Ramos (cell line): ENCODE results near the gene ABLIM2.

Experiments used
- in situ Hi-C: fragments of 300-500 bp; cut with MboI; formaldehyde crosslinking; loops from one replicate; pipeline ENCODE4 v1.14.3; 2022; ENCODE audit warnings: low sequenced_read_pairs; ENCODE audit not compliant: unreplicated experiment

The ABLIM2 gene

DNA sequence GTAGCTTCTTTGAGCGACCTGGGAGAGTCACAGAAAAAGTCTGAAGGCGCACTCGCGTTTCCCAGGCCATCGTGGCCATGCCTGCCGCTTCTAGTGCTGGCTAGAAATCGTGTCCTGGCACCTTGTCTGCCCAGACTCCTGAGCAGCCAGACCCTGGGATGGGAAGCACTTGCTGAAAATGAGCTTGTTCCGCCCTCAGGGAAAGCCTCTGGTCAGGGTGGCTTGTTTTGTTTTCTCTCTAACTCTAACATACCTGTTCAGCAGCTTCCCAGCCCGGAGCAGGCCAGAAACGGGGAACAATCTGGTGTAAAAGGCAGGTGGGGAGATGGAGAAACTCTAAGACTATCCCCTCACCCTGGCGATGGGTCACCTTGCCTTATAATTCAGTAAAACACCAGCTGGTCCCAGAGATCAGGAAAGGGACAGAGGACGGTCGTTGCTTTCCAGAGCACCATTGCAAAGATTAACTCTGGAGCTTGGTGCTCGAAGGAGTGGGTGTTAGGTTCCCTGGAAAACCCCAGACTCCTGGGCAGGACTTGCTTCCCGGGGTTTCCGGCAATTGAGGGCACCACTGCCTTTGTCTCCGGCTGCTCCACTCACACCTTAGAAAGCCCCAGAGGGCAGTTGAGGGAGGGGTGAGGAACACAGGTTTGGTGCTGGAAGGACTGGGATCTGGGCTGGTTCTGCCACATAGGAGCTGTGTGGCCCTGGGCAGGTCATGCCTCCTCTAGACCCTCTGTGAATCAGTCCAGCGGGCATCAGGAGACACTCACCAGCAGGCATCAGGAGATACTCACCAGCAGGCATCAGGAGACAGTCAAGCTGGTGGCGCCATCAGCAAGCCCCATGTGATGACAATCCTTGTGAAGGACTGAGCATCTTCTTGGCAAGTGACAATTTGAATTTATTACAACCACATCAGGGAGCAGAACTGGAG lies 36.0 kb upstream of the ABLIM2 start:
- in situ Hi-C loops: no loop called here

DNA sequence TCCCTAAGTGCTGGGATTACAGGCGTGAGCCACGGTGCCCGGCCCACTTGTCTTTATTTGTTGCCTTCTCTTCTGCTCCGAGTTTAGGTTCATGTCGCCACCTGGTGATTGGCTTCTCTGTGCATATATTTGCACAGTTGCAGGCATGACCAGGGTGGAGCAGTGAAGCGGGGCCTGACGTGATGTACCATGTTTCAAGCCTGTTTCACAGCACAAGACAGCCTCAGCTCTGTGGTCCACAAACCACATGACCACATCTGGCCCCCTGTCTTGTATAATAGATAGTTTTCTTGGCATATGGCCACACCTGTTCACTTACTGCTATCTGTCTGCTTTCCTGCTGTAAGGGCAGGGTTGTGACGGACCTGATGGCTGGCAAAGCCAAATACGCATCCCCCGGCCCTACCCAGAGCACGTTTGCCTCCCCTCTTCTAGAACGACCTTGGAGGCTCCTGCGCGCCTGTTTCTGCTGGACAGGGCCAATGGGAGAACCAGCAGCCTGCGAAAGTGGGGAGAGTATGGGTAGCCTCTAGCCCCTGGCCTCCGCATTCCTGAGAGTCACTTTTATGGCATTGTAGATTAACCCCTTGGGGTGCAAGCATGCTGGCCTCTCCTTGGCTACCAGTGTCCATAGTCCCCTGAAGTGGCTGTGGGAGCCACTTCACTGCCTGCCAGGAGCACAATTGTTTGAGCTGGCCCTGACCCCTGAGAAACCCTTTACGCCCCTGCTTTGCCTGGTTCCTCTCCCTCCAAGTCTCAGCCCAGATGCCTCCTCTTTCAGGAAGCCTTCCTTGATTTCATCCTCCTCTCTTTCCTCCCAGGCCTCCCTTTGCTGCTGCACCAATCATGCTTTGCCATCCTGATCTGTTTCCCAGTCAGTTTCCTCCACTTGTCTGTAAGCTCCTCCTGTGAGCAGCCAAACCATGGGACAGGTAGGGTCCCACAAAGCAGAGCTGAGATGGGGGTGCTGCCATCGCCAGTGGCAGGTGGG lies 34.4 kb upstream of the ABLIM2 start:
- in situ Hi-C loops: no loop called here

DNA sequence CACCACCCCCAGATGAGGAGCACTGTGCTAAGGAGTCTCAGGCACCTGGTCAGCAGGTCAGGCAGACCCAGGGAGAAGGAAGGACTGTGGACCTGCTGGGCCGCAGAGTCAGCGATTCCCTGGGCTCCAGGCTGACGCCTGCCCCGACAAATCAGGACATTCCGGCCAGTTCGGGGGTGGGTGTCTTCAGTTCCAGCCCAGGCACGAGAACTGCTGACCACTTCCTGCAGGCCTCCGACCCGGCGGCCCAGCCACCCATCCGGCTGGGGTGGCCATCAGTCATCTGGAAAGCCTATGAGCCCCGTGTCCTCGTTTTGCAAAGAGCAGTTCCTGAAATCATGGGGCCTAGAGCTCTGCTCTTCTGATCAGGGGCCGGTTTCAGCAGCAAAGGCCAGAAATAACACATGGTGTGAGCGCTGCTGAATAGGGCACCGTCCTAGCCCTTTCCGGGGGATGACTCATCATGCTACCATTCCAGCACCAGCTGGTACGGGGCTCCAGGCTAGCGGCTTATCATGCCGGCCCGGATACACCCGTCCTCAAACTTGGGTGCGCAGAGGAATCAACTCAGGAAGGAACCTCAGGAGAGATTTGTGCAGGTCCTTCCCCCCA lies 32.6 kb upstream of the ABLIM2 start:
- in situ Hi-C loops: no loop called here

DNA sequence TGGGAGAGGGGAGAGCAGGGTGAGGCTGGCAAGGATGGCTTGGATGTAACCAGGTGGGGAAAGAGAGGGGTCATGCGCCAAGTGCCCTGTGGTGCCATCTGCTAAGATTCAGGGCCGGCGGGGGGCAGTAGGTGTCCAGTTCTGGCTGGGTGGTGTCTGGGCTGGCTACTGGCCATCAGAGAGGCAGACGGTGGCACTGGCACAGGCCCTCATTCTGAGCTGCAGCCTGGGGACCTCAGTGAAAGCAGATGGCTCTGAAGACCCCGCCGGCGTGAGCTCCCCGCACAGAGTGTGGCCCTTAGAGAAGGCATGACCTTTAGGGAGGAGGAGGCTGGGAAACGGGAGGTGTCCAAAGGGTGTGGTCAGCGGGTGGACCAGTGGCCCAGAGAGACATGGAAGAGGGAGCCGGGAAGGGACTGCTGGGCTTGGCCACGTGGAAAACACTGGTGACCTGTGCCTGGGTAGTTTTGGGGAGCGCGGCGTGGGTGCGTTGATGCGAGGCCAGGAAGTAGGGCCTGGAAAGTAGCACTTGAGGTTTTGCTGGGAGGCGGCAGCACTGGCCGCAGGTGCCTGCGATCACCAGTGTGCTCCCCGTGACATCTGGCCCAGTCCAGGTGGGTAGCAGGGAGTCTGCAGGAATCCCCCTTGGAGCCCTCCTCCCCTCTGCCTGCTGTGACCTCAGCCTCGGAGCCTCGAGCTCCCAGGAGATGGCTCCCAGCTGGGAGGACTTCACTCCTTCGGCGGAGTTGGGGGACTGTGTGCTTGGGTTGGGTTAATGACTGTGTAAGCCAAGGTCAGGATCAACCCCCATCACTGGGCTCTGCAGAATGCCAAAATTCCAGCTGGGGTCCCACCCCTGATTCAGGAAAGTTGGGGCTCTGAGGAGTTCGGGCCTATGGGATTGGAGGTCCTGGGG lies 31.2 kb upstream of the ABLIM2 start:
- in situ Hi-C loops: no loop called here

DNA sequence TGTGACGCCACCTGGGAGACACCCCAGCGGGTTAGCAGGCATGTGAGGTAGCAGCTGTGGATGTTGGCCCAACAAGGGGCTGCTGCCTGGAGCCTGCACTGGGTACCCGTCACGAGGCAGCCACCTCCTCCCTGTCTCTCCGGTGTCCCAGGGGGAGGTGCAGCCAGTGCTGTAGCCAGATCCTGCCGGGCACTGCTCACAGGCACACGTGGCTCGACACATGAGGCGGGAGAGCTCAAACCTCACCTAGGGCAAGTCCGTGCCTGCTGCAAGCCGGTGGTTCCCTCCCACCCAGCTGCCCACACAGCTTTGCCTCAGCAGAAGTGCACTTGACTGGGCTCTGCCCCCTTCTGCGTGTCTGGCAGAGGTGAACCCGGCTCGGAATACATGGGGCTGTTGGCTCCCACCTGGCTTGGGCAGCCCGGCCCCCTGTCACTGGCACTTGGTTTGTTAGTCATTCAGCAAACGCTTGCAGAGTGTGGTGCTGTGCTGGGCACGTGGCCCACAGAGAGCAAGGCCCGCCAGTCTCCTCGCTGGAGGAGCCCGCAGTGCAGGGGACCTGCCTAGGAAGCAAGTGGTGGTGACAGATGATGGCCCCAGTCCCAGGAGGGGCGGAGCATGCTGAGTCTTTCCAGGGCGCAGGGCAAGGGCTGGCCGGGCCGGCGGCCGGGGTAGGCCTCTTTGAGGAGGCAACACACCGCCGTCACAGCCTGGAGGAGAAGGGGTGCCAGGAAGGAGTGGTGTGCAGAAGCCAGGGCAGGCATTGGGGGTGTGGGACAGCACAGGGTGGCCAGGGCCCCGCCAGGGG lies 30.3 kb upstream of the ABLIM2 start:
- in situ Hi-C loops: no loop called here

DNA sequence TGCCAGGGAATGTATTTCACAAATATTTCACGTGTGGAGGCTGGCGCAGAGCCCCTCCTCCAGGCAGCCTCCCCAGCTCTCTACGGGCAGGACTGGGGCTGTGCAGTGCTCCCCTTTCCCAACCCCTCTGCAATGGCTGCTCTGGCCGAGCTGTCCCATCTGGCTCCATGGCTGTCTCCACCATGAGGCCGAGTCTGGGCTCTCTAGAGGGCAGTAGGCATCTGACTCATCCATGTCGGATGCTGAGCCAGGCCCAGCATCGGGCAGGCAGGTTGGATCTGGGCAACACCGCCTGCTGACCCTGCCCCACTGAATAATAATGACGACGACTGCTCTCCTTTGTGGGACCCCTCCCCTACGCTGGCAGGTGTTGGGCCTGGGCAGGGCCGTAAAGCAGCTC lies 29.5 kb upstream of the ABLIM2 start:
- in situ Hi-C loops: no loop called here

DNA sequence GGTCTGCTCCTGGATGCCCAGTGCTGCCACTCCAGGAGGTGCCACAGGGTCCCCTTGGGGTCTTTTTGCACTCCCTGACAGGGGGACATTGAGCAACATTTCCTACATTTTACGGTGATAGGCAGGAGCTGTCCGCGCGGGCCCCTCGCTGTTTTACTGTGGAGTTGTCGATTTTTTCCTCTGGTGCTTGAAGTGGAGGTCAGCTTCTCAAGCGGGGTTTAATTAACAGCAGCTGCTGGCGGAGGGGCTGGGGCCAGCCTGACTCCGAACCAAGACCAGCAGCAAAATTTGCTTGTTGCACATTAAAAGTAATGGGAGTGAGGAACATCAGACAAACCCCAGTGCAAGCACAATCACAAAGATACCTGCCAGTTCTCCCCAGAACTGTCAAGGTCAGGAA lies 27.3 kb upstream of the ABLIM2 start:
- in situ Hi-C loops: no loop called here

DNA sequence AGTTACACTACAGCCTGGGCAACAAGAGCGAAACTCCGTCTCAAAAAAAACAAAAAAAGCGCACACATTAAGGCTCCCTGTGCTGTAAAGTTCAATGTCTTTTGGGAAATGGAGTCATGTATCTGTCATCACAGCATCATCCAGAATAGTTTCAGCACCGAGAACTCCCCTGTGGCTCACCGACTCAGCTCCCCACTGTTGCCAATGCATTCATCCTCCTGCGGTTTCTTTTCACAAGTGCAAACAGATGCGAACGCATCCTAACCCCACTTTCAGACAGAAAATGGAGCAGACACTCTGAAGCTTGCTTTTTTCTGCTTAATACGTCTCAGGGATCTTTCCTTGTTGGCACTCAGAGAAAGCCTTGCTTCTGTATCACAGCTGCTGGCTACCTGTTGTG lies 26.7 kb upstream of the ABLIM2 start:
- in situ Hi-C loops: no loop called here

DNA sequence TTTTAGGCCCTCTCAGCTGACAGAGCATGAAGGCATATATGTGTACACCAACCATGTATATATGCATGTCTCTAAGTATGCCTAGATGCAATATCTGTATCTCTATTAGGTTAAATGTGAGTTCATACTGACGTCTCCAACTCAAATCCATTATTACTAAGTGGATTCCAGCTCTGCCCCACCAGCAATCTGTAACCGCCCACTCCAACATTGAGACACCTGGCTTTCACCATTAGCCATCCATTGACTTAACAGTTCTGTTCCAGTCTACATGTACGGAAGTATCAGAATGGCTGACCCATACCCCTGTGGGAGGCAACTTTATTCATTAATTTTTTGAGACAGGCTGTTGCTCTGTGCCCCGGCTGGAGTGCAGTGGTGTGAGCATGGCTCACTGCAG lies 25.4 kb upstream of the ABLIM2 start:
- in situ Hi-C loops: no loop called here

DNA sequence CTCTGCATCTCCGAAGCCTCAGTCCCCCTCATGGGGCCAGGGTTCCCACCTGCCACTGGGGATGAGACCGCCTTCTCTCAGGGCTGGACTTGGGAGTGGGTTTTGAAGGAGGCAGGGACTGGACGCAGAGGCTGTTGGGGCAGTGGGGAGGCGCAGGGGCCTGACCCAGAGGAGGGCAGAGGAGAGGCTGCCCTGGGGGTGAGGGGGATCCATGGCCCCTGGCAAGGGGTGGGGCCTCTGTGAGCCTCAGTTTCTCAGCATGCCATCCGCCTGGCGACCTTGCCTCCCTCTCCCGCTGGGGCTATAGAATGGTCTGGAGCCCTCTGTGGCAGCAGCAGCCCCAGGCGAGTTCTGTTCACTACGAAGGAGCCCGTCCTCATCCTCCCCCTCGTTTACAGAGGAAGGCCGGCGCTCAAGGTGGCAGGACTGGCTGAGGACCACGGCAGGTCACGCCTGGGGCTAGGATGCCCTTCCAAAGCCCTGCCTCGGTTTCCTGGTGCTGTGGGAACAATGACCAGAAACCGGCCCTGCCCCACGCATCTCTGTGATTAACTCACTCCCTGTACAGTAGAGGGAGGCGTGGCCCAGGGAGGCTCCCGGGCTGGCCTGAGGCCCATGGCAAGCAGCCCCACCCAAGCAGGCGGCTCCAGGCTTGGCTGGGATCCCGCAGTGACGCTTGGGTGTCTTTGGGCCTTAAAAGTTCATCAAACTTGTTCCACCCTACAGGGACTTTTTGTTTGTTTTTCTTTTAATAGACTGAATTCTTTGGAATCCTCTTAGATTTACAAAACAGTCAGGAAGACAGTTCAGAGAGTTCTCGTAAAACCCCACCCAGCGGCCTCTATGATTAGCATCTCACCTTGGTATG lies 24.5 kb upstream of the ABLIM2 start:
- in situ Hi-C loops: no loop called here

DNA sequence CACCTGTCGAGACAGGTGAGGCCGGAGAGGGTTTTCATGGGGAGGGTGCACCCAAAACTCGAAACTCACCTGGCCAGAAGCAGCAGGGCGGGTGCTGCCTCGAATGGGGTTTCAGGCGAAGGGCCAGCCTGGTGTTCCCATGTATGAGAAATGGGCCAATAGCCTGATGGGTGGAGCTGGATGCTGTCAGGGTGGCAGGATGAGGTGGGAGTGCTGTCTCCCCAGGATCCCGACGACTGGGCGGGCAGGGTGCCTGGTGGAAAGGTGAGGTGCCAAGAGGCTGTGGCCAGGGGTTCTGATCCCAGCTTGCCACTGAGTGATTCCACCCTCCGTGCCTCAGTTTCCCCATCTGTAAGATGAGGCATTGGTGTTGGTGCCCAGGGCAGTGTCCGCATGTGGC lies 23.7 kb upstream of the ABLIM2 start:
- in situ Hi-C loops: no loop called here

DNA sequence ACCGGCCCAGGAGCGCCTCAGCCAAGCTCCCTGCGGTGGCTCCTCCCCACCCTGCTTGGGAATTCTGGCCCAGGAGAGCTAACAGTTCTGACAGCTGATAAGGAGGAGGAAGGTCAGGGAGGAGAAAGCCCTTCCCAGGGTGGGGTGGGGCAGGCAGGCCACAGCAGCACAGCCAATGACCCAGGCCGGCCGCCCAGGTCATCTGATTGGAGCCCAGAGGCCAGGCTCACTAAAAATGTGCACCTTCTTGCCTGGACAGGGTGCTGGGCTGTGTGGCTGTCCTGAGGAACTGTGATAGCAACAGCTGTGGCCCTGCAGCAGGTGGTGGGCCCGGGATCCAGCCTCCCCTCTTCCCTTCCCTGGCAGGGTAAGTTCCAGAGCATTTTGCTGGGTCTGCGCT lies 23.2 kb upstream of the ABLIM2 start:
- in situ Hi-C loops: no loop called here

DNA sequence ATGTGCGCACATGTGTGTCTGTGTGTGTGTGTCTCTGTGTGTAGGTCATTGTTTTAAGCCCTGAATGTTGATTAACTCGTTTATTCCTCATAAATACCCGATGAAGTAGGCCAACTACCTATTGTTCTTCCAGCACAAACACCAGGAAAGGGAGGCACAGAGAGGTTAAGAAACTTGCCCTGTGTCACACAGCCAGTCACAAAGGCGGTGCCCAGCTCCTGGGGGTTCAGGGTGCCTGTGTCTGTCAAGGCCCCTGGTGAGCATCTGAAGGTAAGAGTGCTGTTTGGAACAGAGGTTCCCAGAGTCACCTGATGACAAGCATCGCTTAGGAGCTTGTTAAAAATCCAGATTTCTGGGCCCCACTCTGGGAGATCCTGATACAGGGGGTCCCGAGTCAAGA lies 22.5 kb upstream of the ABLIM2 start:
- in situ Hi-C loops: no loop called here

DNA sequence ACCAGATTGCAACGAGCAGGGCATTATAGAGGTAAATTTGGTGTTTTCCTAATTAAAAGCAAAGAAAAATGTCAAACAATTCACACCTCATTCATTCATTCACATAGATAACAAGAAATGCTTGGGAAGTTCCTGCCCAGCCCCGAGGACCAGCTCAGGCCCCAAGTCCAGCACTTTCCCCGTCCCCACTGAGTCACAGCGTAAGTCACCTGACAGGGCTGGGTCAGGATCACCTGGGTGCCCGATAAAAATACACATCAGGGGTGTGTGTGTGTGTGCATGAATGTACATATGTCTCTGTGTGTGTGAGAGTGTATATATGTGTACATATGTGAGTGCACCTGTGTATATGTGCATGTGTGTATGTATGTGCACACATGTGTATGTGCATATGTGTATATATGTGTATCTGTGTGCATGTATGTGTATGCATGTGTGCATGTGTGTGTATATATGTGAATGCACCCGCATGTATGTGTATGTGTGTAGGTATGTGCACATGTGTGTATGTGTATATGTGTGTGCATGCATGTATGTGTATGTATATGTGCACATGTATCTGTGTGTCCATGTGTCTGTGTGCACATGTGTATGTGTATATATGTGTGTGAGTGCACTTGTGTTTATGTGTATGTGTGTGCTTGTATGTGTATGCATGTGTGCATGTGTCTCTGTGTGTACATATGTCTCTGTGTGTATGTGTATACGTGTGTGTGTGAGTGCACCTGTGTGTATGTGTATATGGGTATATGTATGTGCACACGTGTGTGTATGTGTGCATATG lies 21.9 kb upstream of the ABLIM2 start:
- in situ Hi-C loops: no loop called here

DNA sequence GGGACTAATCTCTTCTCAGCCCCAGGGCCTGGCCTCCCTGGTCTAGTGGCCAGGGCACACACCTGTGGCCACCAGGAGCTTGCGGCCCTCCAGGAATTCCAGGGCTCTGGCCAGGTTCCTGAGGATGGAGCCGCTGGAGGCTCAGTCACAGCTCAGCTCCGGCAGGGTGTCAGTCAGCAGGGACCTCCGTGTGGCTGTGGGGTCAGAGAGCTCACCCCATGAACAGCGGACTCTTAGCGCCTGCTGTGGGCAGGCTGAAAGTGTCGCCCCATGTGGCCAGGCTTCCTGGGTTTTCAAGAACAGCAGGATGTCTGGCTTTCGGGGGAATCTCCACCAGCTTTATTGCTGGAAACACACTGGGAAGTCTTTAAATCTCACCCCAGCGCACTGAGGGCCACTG lies 21.2 kb upstream of the ABLIM2 start:
- in situ Hi-C loops: loop anchor here (5.0 kb wide), 1 partner anchor 223 kb away; no protein-coding TSS in a partner anchor

DNA sequence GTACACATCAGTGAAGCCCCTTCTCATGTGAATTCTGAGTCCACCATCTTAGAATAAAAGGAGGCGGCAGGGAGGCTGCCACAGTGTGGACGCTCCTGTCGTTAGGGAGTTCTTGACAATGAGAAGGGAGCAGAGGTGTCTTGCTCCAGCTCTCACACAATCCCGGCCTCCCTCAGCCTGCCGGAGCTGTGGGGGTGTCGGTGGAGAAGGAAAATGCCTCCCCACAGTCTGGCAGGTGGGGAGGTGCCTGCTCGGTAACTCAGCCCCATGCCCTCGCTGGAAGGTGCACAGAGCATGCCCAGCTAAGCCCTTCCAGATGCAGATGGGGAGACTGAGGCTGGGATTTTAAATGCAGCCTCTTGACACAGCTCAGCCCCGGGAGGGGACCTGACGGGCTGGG lies 20.5 kb upstream of the ABLIM2 start:
- in situ Hi-C loops: loop anchor here (5.0 kb wide), 1 partner anchor 223 kb away; no protein-coding TSS in a partner anchor

DNA sequence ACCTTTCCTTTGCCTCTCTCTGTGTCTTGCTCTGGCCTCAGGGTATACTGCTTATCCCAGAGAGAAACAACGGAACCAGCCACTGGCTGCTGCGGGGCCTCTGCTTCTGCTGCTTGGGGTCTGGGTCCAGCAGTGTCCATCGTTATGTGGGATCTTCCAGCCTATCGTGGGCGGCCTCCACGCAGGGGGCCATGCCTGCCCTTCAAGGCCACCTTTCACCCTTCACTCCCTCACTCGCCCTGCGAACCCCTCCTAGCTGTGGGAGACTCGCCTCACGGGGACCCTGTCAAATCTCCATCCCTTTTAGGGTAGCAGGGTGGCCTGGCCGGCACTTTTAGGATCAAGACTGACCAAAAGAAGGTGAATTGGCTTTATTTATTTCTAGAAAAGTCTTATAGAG lies 19.3 kb upstream of the ABLIM2 start:
- in situ Hi-C loops: loop anchor here (5.0 kb wide), 1 partner anchor 224 kb away; no protein-coding TSS in a partner anchor
